Retinal pigment epithelial cell (primary cell): ENCODE measurements around the gene TRAPPC6A.

Experiments used
- DNase-seq: peaks from one replicate; pipeline ENCODE4 v3.0.0-alpha.2; 2010; ENCODE audit warnings: low read depth
- H3K4me3 ChIP-seq: 2 replicates; pipeline ENCODE4 v1.5.1; 2011; ENCODE audit warnings: mild to moderate bottlenecking, low read length, control low read depth, moderate library complexity
- TF ChIP-seq, protein P1 (sequence below): conservative IDR thresholded peaks from 2 replicates; pipeline ENCODE4 v1.5.1; 2011; ENCODE audit warnings: low read depth, low read length, control low read depth, inconsistent platforms

The TRAPPC6A gene

GRCh38 chr19:45135176-45135885, 42.7 kb downstream of the TRAPPC6A start:
- DNase-seq, result no peak
- TF ChIP-seq, protein P1, sequence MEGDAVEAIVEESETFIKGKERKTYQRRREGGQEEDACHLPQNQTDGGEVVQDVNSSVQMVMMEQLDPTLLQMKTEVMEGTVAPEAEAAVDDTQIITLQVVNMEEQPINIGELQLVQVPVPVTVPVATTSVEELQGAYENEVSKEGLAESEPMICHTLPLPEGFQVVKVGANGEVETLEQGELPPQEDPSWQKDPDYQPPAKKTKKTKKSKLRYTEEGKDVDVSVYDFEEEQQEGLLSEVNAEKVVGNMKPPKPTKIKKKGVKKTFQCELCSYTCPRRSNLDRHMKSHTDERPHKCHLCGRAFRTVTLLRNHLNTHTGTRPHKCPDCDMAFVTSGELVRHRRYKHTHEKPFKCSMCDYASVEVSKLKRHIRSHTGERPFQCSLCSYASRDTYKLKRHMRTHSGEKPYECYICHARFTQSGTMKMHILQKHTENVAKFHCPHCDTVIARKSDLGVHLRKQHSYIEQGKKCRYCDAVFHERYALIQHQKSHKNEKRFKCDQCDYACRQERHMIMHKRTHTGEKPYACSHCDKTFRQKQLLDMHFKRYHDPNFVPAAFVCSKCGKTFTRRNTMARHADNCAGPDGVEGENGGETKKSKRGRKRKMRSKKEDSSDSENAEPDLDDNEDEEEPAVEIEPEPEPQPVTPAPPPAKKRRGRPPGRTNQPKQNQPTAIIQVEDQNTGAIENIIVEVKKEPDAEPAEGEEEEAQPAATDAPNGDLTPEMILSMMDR, result no peak

DNA sequence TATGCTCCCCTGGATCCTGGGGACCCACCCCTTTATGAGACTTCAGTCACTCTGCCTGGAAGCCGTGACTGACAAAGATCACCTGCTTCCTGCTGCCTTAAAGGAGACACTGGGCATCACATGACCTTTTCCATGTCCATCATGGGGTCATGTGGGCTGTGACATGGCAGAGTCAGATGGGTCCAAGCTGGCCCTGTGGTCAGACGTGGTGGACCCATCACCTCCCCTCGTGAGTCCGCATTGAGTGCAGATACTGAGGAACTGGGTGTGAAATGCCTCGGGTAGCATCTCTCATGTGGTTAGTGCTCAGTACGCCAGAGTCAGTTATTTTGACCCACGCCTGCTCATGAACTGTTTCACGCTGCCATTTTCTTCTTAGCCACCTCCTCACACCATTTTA, 44.4 kb downstream of the TRAPPC6A start:
- H3K4me3 ChIP-seq, result no peak overlapping the region
- DNase-seq, result no peak
- TF ChIP-seq, protein P1, result no peak

More at GRCh38 chr19:45135176-45135885, 42.7 kb downstream of the TRAPPC6A start:
- H3K4me3 ChIP-seq, result no peak overlapping the region

GRCh38 chr19:45130888-45131615, 47.0 kb downstream of the TRAPPC6A start:
- no peak for DNase-seq
- TF ChIP-seq, protein P1, result peak; percentile 65
- H3K4me3 ChIP-seq, result no peak overlapping the region

GRCh38 chr19:45130236-45130635, 47.8 kb downstream of the TRAPPC6A start:
- TF ChIP-seq, protein P1, result no peak
- DNase-seq, result no peak
- H3K4me3 ChIP-seq, result no peak overlapping the region

DNA sequence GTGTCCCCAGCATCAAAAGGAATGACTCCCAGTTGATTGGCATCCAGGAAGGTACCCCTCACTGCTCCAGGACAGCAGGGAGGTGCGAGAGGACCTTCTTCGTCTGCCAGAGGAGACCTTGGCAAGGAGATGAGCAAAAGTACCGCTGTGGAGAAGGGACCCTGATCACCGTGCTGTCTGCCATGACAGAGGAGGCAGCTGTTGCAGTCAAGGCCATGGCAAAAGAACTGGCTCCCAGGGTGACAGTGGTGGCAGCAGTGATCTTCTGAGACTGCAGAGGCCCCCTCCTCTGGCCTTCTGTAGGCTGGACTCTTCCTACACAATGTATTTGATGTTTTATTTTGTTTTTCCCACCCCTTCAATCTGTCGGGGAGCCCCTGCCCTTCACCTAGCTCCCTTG, 49.2 kb downstream of the TRAPPC6A start:
- no peak overlapping the region for H3K4me3 ChIP-seq
- no peak for DNase-seq
- TF ChIP-seq, protein P1, result no peak

GRCh38 chr19:45128146-45128545, 49.9 kb downstream of the TRAPPC6A start:
- TF ChIP-seq, protein P1, result no peak
- no peak for DNase-seq
- H3K4me3 ChIP-seq, result no peak overlapping the region

DNA sequence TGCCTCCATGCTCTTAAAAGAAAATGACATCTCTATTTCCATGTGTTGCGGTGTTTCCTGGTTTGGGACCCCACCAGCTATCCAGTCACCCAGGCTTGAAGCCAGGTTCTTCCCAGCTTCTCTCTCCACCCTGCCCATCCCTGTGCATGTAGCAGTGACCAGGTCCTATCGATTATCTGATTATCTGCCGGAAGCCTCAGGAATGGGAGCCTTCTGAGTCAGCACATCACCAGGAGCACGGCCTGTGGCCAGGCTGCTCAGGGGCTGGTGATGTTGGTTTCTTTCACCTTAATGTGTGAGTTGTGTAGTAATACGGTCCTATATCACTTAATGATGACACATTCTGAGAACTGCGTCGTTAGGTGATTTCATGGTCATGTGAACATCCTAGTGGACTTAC, 51.4 kb downstream of the TRAPPC6A start:
- TF ChIP-seq, protein P1, result no peak
- no peak for DNase-seq
- H3K4me3 ChIP-seq, result no peak overlapping the region
